GM12878 (cell line): ENCODE results near the gene RHAG. TPM values are rescaled to one million over a fixed set of nuclear protein-coding genes. Genes with fewer than 3 reads are reported as not detected.

ENCODE experiments used
- ATAC-seq: fragments of 200-7000 bp; cut with Tn5 transposase; 3 replicates; pipeline ENCODE4 v1.9.1; 2020; ENCODE audit warnings: mild to moderate bottlenecking, moderate library complexity
- BruUV-seq: library from RNA; stranded (reverse); fragments of 400-500 nt; replicated peaks from 2 replicates; lab custom pipeline; 2021; lab: Mats Ljungman, UMichigan
- CTCF ChIA-PET: fragments of 300-600 bp; sonication (Branson Sonifier 250); formaldehyde crosslinking; extraction: SDS; loops from one replicate; lab custom pipeline; 2021; ENCODE audit warnings: inconsistent platforms; lab: Yijun Ruan, JAX
- POLR2A ChIA-PET: fragments of 350-600 bp; formaldehyde crosslinking; extraction: SDS; loops from one replicate; lab custom pipeline; 2021; ENCODE audit warnings: inconsistent platforms; lab: Charles Lee
- RAD21 ChIA-PET: fragments of 300-600 bp; sonication (Branson Sonifier 250); formaldehyde crosslinking; loops from one replicate; lab custom pipeline; 2023; ENCODE audit warnings: antibody characterized with exemption; ENCODE audit not compliant: unreplicated experiment; lab: Charles Lee
- SMC1A ChIA-PET: fragments of 300-600 bp; sonication (Branson Sonifier 250); formaldehyde crosslinking; loops from one replicate; lab custom pipeline; 2023; ENCODE audit not compliant: unreplicated experiment, uncharacterized antibody; lab: Charles Lee
- DNase-seq: peaks from one replicate; pipeline ENCODE4 v3.0.0-alpha.2; 2011; ENCODE audit warnings: low read depth, low spot score
- FAIRE-seq: peaks from 3 replicates; lab custom pipeline; 2011; peaks lifted over from hg19 to GRCh38; lab: Jason Lieb, UNC
- H2AFZ ChIP-seq: 2 replicates; pipeline ENCODE4 v1.6.0; 2011; ENCODE audit warnings: low read depth, low read length, control low read depth; ENCODE audit not compliant: control insufficient read depth
- H3K27ac ChIP-seq: 2 replicates; pipeline ENCODE4 v1.5.1; 2011; ENCODE audit warnings: control low read depth; ENCODE audit not compliant: control insufficient read depth, insufficient read depth
- H3K27me3 ChIP-seq, 2 experiments: replicated peaks in 1 of 2; 2 replicates each; pipeline versions ENCODE4 v1.6.0 to v1.6.1; 2011; ENCODE audit warnings: low read length in 1 of 2; ENCODE audit not compliant: control insufficient read depth in 2 of 2, insufficient read depth in 2 of 2
- H3K36me3 ChIP-seq, 2 experiments: 2 replicates each; pipeline ENCODE4 v1.5.1; 2011; ENCODE audit warnings: low read length in 1 of 2; ENCODE audit not compliant: control insufficient read depth in 2 of 2, insufficient read depth in 2 of 2
- H3K4me1 ChIP-seq: 2 replicates; pipeline ENCODE4 v1.6.1; 2011; ENCODE audit warnings: mild to moderate bottlenecking, low read length, moderate library complexity, mixed read lengths; ENCODE audit not compliant: control insufficient read depth, insufficient read depth
- H3K4me2 ChIP-seq: 2 replicates; pipeline ENCODE4 v1.6.0; 2011; ENCODE audit warnings: control low read depth; ENCODE audit not compliant: control insufficient read depth, insufficient read depth
- H3K4me3 ChIP-seq: fragments of 200-600 bp; sonication (generic); 2 replicates; pipeline ENCODE4 v1.5.1; 2016
- H3K79me2 ChIP-seq: 2 replicates; pipeline ENCODE4 v1.6.0; 2011; ENCODE audit warnings: low read length; ENCODE audit not compliant: control insufficient read depth, insufficient read depth
- H3K9ac ChIP-seq: 2 replicates; pipeline ENCODE4 v1.8.0; 2011; ENCODE audit warnings: low read length, control low read depth, mixed read lengths; ENCODE audit not compliant: control insufficient read depth, insufficient read depth
- H3K9me3 ChIP-seq: replicated peaks from 3 replicates; pipeline ENCODE4 v1.5.1; 2011; ENCODE audit warnings: mild to moderate bottlenecking, low read length; ENCODE audit not compliant: control insufficient read depth, insufficient read depth
- H4K20me1 ChIP-seq: 2 replicates; pipeline ENCODE4 v1.6.0; 2011; ENCODE audit not compliant: control insufficient read depth, insufficient read depth
- KLF5 ChIP-seq: fragments of 450-650 bp; IDR thresholded peaks from 2 replicates; pipeline ENCODE4 v1.6.1; 2014; ENCODE audit warnings: mild to moderate bottlenecking; ENCODE audit not compliant: partially characterized antibody
- MEF2B ChIP-seq: fragments of 450-650 bp; IDR thresholded peaks from 2 replicates; pipeline ENCODE4 v1.6.1; 2018; ENCODE audit warnings: mild to moderate bottlenecking, moderate library complexity; ENCODE audit not compliant: partially characterized antibody, poor library complexity, severe bottlenecking
- MXI1 ChIP-seq: fragments of 150-350 bp; IDR thresholded peaks from 2 replicates; pipeline ENCODE4 v1.6.1; 2011; ENCODE audit warnings: low read depth, mild to moderate bottlenecking, inconsistent platforms, low read length, improper control_type of control experiment
- PBX3 ChIP-seq: IDR thresholded peaks from 2 replicates; pipeline ENCODE4 v1.6.1; 2011; ENCODE audit warnings: mild to moderate bottlenecking, low read depth, low read length, moderate library complexity; ENCODE audit not compliant: insufficient replicate concordance
- SIX5 ChIP-seq: IDR thresholded peaks from 2 replicates; pipeline ENCODE4 v1.6.1; 2011; ENCODE audit warnings: mild to moderate bottlenecking, low read depth, low read length, moderate library complexity; ENCODE audit not compliant: severe bottlenecking
- SMAD5 ChIP-seq: IDR thresholded peaks from 2 replicates; pipeline ENCODE4 v1.6.1; 2016; ENCODE audit warnings: antibody characterized with exemption, low read depth
- TCF3 ChIP-seq: IDR thresholded peaks from 2 replicates; pipeline ENCODE4 v1.6.1; 2012; ENCODE audit warnings: low read depth, mild to moderate bottlenecking, low read length, borderline replicate concordance; ENCODE audit not compliant: insufficient read depth
- ZBTB4 ChIP-seq: fragments of 450-650 bp; formaldehyde crosslinking; IDR thresholded peaks from 2 replicates; pipeline ENCODE4 v1.4.0; 2022; ENCODE audit warnings: mild to moderate bottlenecking, moderate library complexity
- ZNF622 ChIP-seq: fragments of 450-650 bp; IDR thresholded peaks from 2 replicates; pipeline ENCODE4 v1.6.1; 2017; ENCODE audit warnings: mild to moderate bottlenecking, inconsistent platforms
- WGBS: methylation state at CpG from one replicate; pipeline ENCODE4 v1.1.6; 2016; ENCODE audit warnings: low lambda C conversion rate; ENCODE audit not compliant: insufficient replicate concordance, insufficient coverage; ENCODE audit errors: missing lambda C conversion rate; 5-methylcytosine and 5-hydroxymethylcytosine counted together
- in situ Hi-C: fragments of 300-500 bp; cut with MboI; formaldehyde crosslinking; loops from 9 replicates; pipeline ENCODE4 v1.14.3; 2018; ENCODE audit warnings: mixed read lengths
- intact Hi-C: fragments of 100-400 bp; cut with micrococcal nuclease; formaldehyde crosslinking; loops from one replicate; pipeline ENCODE4 v1.14.2; 2022; ENCODE audit not compliant: unreplicated experiment
- polyA plus RNA-seq, 11 experiments: library from polyadenylated mRNA; depleted of rRNA in 4 of 11; unstranded in 6 of 11; stranded (reverse) in 5 of 11; fragments of >200 nt; fragmentation: Nextera tagmentation in 4 of 11; fragmentation: Illumina TruSeq in 1 of 11; extraction: Ambion mirVana in 4 of 11; extraction: Trizol in 1 of 11; gene quantifications; 1 replicate in 1 of 11; 2 replicates in 10 of 11; pipeline versions ENCODE4 v1.2.1 to v1.2.3, GENCODE V29; 2011 to 2016; ENCODE audit warnings: inconsistent platforms in 2 of 11, missing spikeins in 2 of 11, low read depth in 1 of 11
- total RNA-seq, 4 experiments: library from RNA; depleted of rRNA in 3 of 4; stranded (reverse); fragments of >200 nt in 3 of 4; fragmentation: Illumina TruSeq in 1 of 4; extraction: Trizol in 1 of 4; gene quantifications; 2 replicates each; pipeline versions ENCODE4 v1.2.1 to v1.2.3, GENCODE V29; 2013 to 2021
- TF ChIP-seq, protein P1 (sequence below): fragments of 450-650 bp; IDR thresholded peaks from 2 replicates; pipeline ENCODE4 v1.6.1; 2014; ENCODE audit warnings: mild to moderate bottlenecking

RHAG gene
- total and polyA plus RNA-seq, 10 of the 15 experiments (the other 5 are each of a cell fraction or from before 2014, with no cell fraction given), result 0.06 to 0.18 (median 0.10) TPM; not detected in 6

GRCh38 chr6:49634092-49634835 is 2.4 kb downstream of the RHAG start:
- Histone ChIP-seq H3K4me1 (no peaks in the 10 kb centered on the region), H4K20me1 (no peaks in the 10 kb centered on the region), H2AFZ (no peak overlapping the region), H3K9me3 (no peaks in the 10 kb centered on the region), H3K36me3 (no peaks in the 10 kb centered on the region), H3K4me2 (no peak overlapping the region), H3K79me2 (no peaks in the 10 kb centered on the region), H3K9ac (no peak overlapping the region), H3K27ac (no peak overlapping the region), H3K4me3 (no peak overlapping the region), H3K27me3 (no peaks in the 10 kb centered on the region)
- 39% methylated on average over 6 of the region's 6 CpGs for WGBS
- FAIRE-seq (no peak), ATAC-seq (no peak), DNase-seq (no peak)
- ChIA-PET SMC1A (interaction anchor here (1.1 kb wide), 1 partner anchor 102 kb away, joined by 3 read pairs; no protein-coding TSS in a partner anchor), CTCF (interaction anchor here (2.5 kb wide), 1 partner anchor 215 kb away, joined by 8 read pairs; no protein-coding TSS in a partner anchor), RAD21 (no interaction called here), POLR2A (interaction anchor here (0.6 kb wide), 1 partner anchor 43 kb away, joined by 3 read pairs; no protein-coding TSS in a partner anchor)
- intact Hi-C loops, result no loop called here
- no TSS peak for BruUV-seq
- TF ChIP-seq KLF5 (no peak), SMAD5 (no peak), SIX5 (no peak), TCF3 (no peak), PBX3 (no peak), MEF2B (no peak), ZBTB4 (no peak), ZNF622 (no peak), MXI1 (no peak)
- TF ChIP-seq, protein P1, sequence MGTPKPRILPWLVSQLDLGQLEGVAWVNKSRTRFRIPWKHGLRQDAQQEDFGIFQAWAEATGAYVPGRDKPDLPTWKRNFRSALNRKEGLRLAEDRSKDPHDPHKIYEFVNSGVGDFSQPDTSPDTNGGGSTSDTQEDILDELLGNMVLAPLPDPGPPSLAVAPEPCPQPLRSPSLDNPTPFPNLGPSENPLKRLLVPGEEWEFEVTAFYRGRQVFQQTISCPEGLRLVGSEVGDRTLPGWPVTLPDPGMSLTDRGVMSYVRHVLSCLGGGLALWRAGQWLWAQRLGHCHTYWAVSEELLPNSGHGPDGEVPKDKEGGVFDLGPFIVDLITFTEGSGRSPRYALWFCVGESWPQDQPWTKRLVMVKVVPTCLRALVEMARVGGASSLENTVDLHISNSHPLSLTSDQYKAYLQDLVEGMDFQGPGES, result no peak
- in situ Hi-C loops, result no loop called here
